ENCODE measurements around the gene RBM15.
A peak's percentile ranks its signal among the peaks of the same experiment; 100 is the strongest.

Gene RBM15

GRCh38 chr1:110356379-110356778, 17.2 kb downstream of the RBM15 start:
- DNase-seq (ENCODE audit: low spot score) (no peak), ATAC-seq (ENCODE audit: low read depth) (peak; percentile 94)
- no peak overlapping the region for H3K27ac ChIP-seq (ENCODE audit: poor library complexity, severe bottlenecking)
- no peak for TF ChIP-seq CTCF (IDR thresholded peaks at IDR 0.05; ENCODE audit: poor library complexity, severe bottlenecking)
- H3K4me1 ChIP-seq (ENCODE audit: insufficient read depth, poor library complexity, severe bottlenecking), result peaks cover 10% of the 10 kb centered on the region
- no peaks in the 10 kb centered on the region for H3K9me3 ChIP-seq (ENCODE audit: severe bottlenecking)
- H3K27me3 ChIP-seq (ENCODE audit: insufficient read depth, poor library complexity, severe bottlenecking), result no peaks in the 10 kb centered on the region
- H3K4me3 ChIP-seq (ENCODE audit: severe bottlenecking), result no peak overlapping the region
- H3K36me3 ChIP-seq (ENCODE audit: low read depth), result peaks cover 75% of the 10 kb centered on the region

GRCh38 chr1:110360431-110360830, 21.3 kb downstream of the RBM15 start:
- Histone ChIP-seq H3K9me3 (ENCODE audit: severe bottlenecking) (no peaks in the 10 kb centered on the region), H3K27ac (ENCODE audit: poor library complexity, severe bottlenecking) (no peak overlapping the region), H3K27me3 (ENCODE audit: insufficient read depth, poor library complexity, severe bottlenecking) (no peaks in the 10 kb centered on the region), H3K4me1 (ENCODE audit: insufficient read depth, poor library complexity, severe bottlenecking) (peaks cover 10% of the 10 kb centered on the region), H3K4me3 (ENCODE audit: severe bottlenecking) (no peak overlapping the region), H3K36me3 (ENCODE audit: low read depth) (peaks cover 76% of the 10 kb centered on the region)
- no peak for TF ChIP-seq CTCF (IDR thresholded peaks at IDR 0.05; ENCODE audit: poor library complexity, severe bottlenecking)
- ATAC-seq (ENCODE audit: low read depth) (no peak), DNase-seq (ENCODE audit: low spot score) (no peak)

GRCh38 chr1:110361856-110362255, 22.7 kb downstream of the RBM15 start:
- no peak for DNase-seq (ENCODE audit: low spot score)
- no peak for TF ChIP-seq CTCF (IDR thresholded peaks at IDR 0.05; ENCODE audit: poor library complexity, severe bottlenecking)
- Histone ChIP-seq H3K4me1 (ENCODE audit: insufficient read depth, poor library complexity, severe bottlenecking) (no peaks in the 10 kb centered on the region), H3K27me3 (ENCODE audit: insufficient read depth, poor library complexity, severe bottlenecking) (no peaks in the 10 kb centered on the region), H3K27ac (ENCODE audit: poor library complexity, severe bottlenecking) (no peak overlapping the region), H3K4me3 (ENCODE audit: severe bottlenecking) (no peak overlapping the region), H3K9me3 (ENCODE audit: severe bottlenecking) (no peaks in the 10 kb centered on the region), H3K36me3 (ENCODE audit: low read depth) (peaks cover 76% of the 10 kb centered on the region)
- ATAC-seq (ENCODE audit: low read depth), result no peak

- Histone ChIP-seq H3K27ac (ENCODE audit: poor library complexity, severe bottlenecking) (no peak overlapping the region), H3K4me1 (ENCODE audit: insufficient read depth, poor library complexity, severe bottlenecking) (no peaks in the 10 kb centered on the region), H3K9me3 (ENCODE audit: severe bottlenecking) (no peaks in the 10 kb centered on the region), H3K36me3 (ENCODE audit: low read depth) (peaks cover 71% of the 10 kb centered on the region), H3K4me3 (ENCODE audit: severe bottlenecking) (no peak overlapping the region), H3K27me3 (ENCODE audit: insufficient read depth, poor library complexity, severe bottlenecking) (no peaks in the 10 kb centered on the region)
- TF ChIP-seq CTCF (IDR thresholded peaks at IDR 0.05; ENCODE audit: poor library complexity, severe bottlenecking), result no peak
- DNase-seq (ENCODE audit: low spot score) (no peak), ATAC-seq (ENCODE audit: low read depth) (no peak)
These were observed 25.0 kb downstream of the RBM15 start for GRCh38 chr1:110364221-110364620.

- no peak for DNase-seq (ENCODE audit: low spot score)
- no peaks in the 10 kb centered on the region for H3K9me3 ChIP-seq (ENCODE audit: severe bottlenecking)
- H3K4me1 ChIP-seq (ENCODE audit: insufficient read depth, poor library complexity, severe bottlenecking), result peaks cover 6% of the 10 kb centered on the region
- no peak overlapping the region for H3K27ac ChIP-seq (ENCODE audit: poor library complexity, severe bottlenecking)
- peak; percentile 97 for ATAC-seq (ENCODE audit: low read depth)
- peaks cover 65% of the 10 kb centered on the region for H3K36me3 ChIP-seq (ENCODE audit: low read depth)
- TF ChIP-seq CTCF (IDR thresholded peaks at IDR 0.05; ENCODE audit: poor library complexity, severe bottlenecking), result no peak
- H3K27me3 ChIP-seq (ENCODE audit: insufficient read depth, poor library complexity, severe bottlenecking), result no peaks in the 10 kb centered on the region
- no peak overlapping the region for H3K4me3 ChIP-seq (ENCODE audit: severe bottlenecking)
These were observed 31.6 kb downstream of the RBM15 start for GRCh38 chr1:110370827-110371226.
